ENCODE data around the gene AEN.
A peak's percentile ranks its signal among the peaks of the same experiment; 100 is the strongest.
"Not testable (repeated sequence)": the region's sequence is repeated elsewhere in the genome, so short reads cannot be mapped to it uniquely, and the experiment has no call there.

AEN gene

GRCh38 chr15:88630798-88631463 lies 9.8 kb downstream of the AEN start:
- no peak overlapping the region for H3K4me3 ChIP-seq (ENCODE audit: low read depth, low read length)

DNA sequence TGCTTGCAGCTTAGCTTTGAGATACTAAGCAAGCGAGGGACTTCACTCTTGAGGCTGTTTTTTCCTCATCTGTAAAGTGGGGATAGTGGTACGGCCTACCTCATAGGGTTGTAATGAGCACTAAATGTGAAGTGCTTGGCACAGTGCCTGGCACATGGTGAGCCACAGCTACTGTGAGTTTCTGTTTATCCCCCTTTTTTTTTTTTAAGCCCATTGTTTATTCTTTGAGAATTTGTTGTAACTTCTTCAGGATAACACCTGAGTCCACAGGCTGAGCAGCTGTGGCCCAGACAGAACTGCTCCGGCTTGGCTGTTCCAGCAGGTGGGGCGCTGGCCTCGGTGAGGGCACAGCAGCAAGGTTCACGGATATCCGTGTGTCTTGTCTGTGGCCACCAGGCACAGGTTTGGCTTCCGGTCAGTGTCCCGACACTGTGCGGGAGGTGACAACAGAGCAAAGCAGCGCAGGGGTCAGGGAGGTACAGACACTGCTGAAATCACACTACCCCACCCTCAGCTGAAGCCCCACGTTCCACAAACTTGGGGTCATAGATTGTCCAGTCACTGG lies 10.4 kb downstream of the AEN start:
- H3K4me3 ChIP-seq (ENCODE audit: low read depth, low read length), result no peak overlapping the region

- not testable (repeated sequence) for H3K4me3 ChIP-seq (ENCODE audit: low read depth, low read length)
Measured at GRCh38 chr15:88632797-88633196, 11.7 kb downstream of the AEN start.

DNA sequence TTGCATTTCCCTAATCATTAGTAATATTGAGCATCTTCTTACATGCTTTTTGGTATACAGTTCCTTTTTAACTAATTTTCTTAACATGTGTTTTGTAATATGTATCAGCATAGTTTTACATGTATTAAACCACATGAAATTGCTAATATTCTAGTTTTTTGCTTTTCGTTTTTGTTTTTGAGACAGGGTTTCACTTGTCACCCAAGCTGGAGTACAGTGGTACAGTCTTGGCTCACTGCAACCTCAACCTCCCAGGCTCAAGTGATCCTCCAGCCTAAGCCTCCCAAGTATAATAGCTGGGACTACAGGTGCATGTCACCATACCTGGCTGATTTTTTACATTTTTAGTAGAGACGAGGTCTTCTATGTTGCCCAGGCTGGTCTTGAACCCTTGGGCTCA lies 13.3 kb downstream of the AEN start:
- no peak overlapping the region for H3K4me3 ChIP-seq (ENCODE audit: low read depth, low read length)

- H3K4me3 ChIP-seq (ENCODE audit: low read depth, low read length), result no peak overlapping the region
Measured at GRCh38 chr15:88635318-88635717, 14.2 kb downstream of the AEN start.

- no peak overlapping the region for H3K4me3 ChIP-seq (ENCODE audit: low read depth, low read length)
Measured at GRCh38 chr15:88636050-88636449, 14.9 kb downstream of the AEN start.

- H3K4me3 ChIP-seq (ENCODE audit: low read depth, low read length), result no peak overlapping the region
Measured at GRCh38 chr15:88636654-88637053, 15.5 kb downstream of the AEN start.

DNA sequence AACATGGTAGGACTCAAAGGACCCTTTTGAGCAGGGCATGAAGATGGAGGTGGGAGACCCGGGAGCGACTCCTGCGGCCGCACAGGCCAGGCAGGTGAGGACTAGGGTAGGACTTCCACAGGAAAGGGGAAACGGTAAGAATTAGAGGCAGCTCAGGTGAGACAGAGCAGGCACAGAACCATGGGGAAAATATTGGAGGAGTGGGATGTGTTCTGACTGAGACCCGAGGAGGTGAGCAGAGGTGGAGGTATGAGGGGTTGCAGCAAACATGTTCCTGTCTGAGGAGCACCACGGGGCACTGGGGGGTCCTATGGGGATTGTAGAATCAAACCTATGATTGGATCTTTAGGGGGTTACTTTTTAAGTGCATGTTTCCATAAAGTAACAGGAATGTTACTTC lies 16.3 kb downstream of the AEN start:
- no peak overlapping the region for H3K4me3 ChIP-seq (ENCODE audit: low read depth, low read length)

GRCh38 chr15:88637841-88638625 lies 16.9 kb downstream of the AEN start:
- H3K4me3 ChIP-seq (ENCODE audit: low read depth, low read length), result peak overlapping the region; percentile 6

- peak within 1 kb of the TSS; percentile 8 for H3K4me3 ChIP-seq (ENCODE audit: low read depth, low read length)
Measured at GRCh38 chr15:88638626-88639372, 17.7 kb downstream of the AEN start, which contains the start of gene ISG20. ISG20 (plus strand) TSS chr15:88639016; CDS start chr15:88639367, 351 bp downstream.

DNA sequence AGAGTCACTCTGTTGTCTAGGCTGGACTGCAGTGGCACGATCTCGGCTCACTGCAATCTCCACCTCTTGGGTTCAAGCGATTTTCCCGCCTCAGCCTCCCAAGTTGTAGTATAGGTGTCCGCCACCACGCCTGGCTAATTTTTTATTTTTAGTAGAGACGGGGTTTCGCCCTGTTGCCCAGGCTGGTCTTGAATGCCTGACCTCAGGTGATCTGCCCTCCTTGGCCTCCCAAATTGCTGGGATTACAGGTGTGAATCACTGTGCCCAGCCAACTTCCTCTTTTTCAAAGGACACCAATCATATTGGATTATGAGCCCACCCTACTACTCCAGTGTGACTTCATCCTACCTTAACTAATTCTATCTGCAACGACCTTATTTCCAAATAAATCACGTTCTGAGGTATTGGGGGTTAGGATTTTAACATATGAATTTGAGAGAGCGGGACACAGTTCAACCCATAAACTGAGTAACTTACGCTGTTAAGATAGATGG lies 20.9 kb downstream of the AEN start:
- H3K4me3 ChIP-seq (ENCODE audit: low read depth, low read length), result no peak overlapping the region

DNA sequence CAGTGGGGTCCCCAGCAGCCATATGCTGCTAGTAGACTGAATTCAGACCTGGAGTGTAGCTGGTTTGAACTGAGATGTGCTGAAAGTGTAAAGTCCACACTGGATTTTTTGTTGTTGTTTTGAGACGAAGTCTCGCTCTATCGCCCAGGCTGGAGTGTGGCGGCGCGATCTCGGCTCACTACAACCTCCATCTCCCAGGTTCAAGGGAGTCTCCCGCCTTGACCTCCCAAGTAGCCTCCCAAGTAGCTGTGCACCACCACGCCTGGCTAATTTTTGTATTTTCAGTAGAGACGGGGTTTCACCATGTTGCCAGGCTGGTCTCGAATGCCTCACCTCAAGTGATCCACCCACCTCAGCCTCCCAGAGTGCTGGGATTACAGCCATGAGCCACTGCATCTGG lies 21.4 kb downstream of the AEN start:
- not testable (repeated sequence) for H3K4me3 ChIP-seq (ENCODE audit: low read depth, low read length)

GRCh38 chr15:88644741-88645140 lies 23.6 kb downstream of the AEN start:
- H3K4me3 ChIP-seq (ENCODE audit: low read depth, low read length), result no peak overlapping the region

DNA sequence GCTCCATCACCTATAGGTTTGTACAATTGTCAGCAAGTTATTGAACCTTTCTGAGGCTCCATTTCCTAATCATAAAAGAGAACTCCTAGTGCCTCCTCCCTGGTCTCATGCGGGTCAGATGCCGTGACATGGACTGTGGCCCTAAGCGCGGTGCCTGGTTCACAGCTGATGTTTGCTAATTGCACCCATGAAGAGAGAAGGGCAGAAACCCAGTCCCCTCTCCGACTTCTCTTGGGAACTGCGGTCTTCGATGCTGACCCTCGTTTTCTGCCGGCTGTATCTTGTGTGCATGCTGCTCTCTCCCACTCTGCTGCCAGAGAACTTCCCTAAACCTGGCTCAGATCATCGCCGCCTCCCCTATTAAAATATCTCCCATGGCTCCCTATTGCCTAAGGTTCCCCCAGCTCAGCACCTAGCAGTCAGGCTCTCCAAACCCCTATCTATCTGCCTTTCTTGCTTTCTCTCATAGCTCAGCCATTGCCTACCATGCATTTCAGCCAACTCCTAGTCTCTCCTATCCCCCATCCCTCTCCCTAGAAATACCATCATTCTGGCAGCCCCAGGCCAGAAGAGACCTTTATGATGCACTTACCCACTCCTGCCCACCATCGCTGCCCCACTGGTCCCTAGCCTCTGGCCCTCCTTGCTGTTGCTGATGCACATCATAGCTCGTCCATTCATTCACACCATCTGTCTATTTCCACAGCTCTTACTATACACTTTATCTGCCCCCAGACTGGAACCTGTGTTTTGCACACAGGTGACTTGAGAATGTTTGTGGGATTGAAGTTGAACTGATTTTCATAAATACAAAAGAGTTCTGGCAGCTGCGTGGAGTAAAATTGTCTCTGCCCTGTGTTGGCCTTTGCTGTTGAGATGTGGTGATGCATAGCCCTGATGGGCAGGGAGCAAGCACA lies 24.3 kb downstream of the AEN start:
- no peak overlapping the region for H3K4me3 ChIP-seq (ENCODE audit: low read depth, low read length)

- H3K4me3 ChIP-seq (ENCODE audit: low read depth, low read length), result no peak overlapping the region
Measured at GRCh38 chr15:88646088-88646405, 24.9 kb downstream of the AEN start.

DNA sequence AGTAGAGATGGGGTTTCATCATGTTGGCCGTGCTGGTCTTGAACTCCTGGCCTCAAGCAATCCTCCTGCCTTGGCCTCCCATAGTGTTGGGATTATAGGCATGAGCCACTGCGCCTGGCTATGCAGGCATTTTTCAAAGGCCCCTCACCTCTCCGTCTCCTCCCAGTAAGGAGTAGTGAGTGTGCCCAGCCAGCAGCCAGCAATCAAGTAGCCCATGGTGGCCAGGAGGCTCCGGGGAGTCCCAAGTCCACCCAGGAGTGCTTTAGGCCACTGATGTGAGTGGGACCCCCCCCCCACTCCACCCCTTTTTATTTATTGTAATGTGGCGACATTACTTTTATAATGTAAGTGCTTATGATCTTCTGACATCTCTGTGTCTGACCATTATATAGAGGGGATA lies 25.8 kb downstream of the AEN start:
- no peak overlapping the region for H3K4me3 ChIP-seq (ENCODE audit: low read depth, low read length)

GRCh38 chr15:88647351-88648105 lies 26.4 kb downstream of the AEN start:
- H3K4me3 ChIP-seq (ENCODE audit: low read depth, low read length), result no peak overlapping the region

GRCh38 chr15:88648357-88649214 lies 27.4 kb downstream of the AEN start:
- no peak overlapping the region for H3K4me3 ChIP-seq (ENCODE audit: low read depth, low read length)

- H3K4me3 ChIP-seq (ENCODE audit: low read depth, low read length), result no peak overlapping the region
Measured at GRCh38 chr15:88649286-88649733, 28.2 kb downstream of the AEN start.

Measured in iPS-11a (cell line).